HTR-8/SVneo (cell line): ENCODE data around the gene DNAJC9.

Experiments used
- DNase-seq: peaks from one replicate; pipeline ENCODE4 v3.0.0; 2011; ENCODE audit warnings: low spot score, mixed read lengths; ENCODE audit not compliant: insufficient read length
- FAIRE-seq: peaks from 2 replicates; lab custom pipeline; 2011; peaks lifted over from hg19 to GRCh38; lab: Jason Lieb, UNC

Gene DNAJC9

GRCh38 chr10:73205890-73206289, 41.2 kb downstream of the DNAJC9 start:
- DNase-seq (no peak), FAIRE-seq (no peak)

- DNase-seq (no peak), FAIRE-seq (no peak)
These were observed 42.0 kb downstream of the DNAJC9 start for GRCh38 chr10:73205081-73205480.
